K562 (cell line): ENCODE measurements around the gene PIK3CG. TPM values are rescaled to one million over a fixed set of nuclear protein-coding genes. Genes with fewer than 3 reads are reported as not detected.

Source experiments
- ATAC-seq: fragments of 200-7000 bp; cut with Tn5 transposase; 3 replicates; pipeline ENCODE4 v1.9.1; 2020; ENCODE audit warnings: moderate library complexity
- BruUV-seq: library from RNA; stranded (reverse); fragments of 400-500 nt; replicated peaks from 2 replicates; lab custom pipeline; 2021; lab: Mats Ljungman, UMichigan
- CTCF ChIA-PET: fragments of 300-600 bp; formaldehyde crosslinking; extraction: SDS; loops from one replicate; lab custom pipeline; 2021; ENCODE audit warnings: low intra/inter-chr PET ratio; lab: Yijun Ruan, JAX
- POLR2A ChIA-PET: fragments of 300-600, 350-650 bp; sonication (Branson Sonifier 250); formaldehyde crosslinking; extraction: SDS; loops from one replicate; lab custom pipeline; 2021; ENCODE audit warnings: antibody characterized with exemption, inconsistent platforms; lab: Yijun Ruan, JAX
- DNase-seq, 4 experiments: peaks; one replicate each; pipeline versions ENCODE4 v3.0.0 to v3.0.0-alpha.2; 2011 to 2018; ENCODE audit warnings: low spot score in 3 of 4, mixed read lengths in 3 of 4; ENCODE audit errors: extremely low read depth in 1 of 4
- FAIRE-seq: peaks from 2 replicates; lab custom pipeline; 2011; peaks lifted over from hg19 to GRCh38; lab: Jason Lieb, UNC
- H2AFZ ChIP-seq: 2 replicates; pipeline ENCODE4 v1.6.0; 2011; ENCODE audit warnings: low read depth, low read length, control low read depth, inconsistent platforms
- H3K27ac ChIP-seq: fragments of 200-600 bp; 3 replicates; pipeline ENCODE4 v1.8.0; 2011; ENCODE audit warnings: low read depth, mild to moderate bottlenecking, control low read depth, inconsistent platforms, low read length, moderate library complexity, mixed read lengths; ENCODE audit errors: extremely low read depth
- H3K27me3 ChIP-seq, 2 experiments: fragments of 300-600 bp in 1 of 2; 2 replicates in 1 of 2; 3 replicates in 1 of 2; pipeline versions ENCODE4 v1.6.0 to v1.8.0; 2011; ENCODE audit warnings: inconsistent platforms in 2 of 2, low read length in 2 of 2, mild to moderate bottlenecking in 1 of 2, mixed read lengths in 1 of 2, moderate library complexity in 1 of 2; ENCODE audit not compliant: control insufficient read depth in 2 of 2, insufficient read depth in 2 of 2
- H3K36me3 ChIP-seq: fragments of 300-600 bp; 3 replicates; pipeline ENCODE4 v1.8.0; 2011; ENCODE audit warnings: mild to moderate bottlenecking, low read length, inconsistent platforms; ENCODE audit not compliant: control insufficient read depth, insufficient read depth
- H3K4me1 ChIP-seq, 2 experiments: fragments of 200-600 bp in 1 of 2; replicated peaks in 1 of 2; 2 replicates in 1 of 2; 3 replicates in 1 of 2; pipeline versions ENCODE4 v1.5.1 to v1.8.0; 2011; ENCODE audit warnings: inconsistent platforms in 2 of 2, low read length in 2 of 2, mild to moderate bottlenecking in 1 of 2, mixed read lengths in 1 of 2, moderate library complexity in 1 of 2; ENCODE audit not compliant: control insufficient read depth in 2 of 2, insufficient read depth in 2 of 2
- H3K4me2 ChIP-seq: 2 replicates; pipeline ENCODE4 v1.6.1; 2011; ENCODE audit warnings: low read length, control low read depth, inconsistent platforms, mixed read lengths; ENCODE audit not compliant: insufficient read depth
- H3K4me3 ChIP-seq: fragments of 200-600 bp; sonication (generic), shearing (Covaris generic); 2 replicates; pipeline ENCODE4 v1.5.1; 2016; ENCODE audit warnings: control low read depth, inconsistent platforms
- H3K79me2 ChIP-seq: fragments of 200-600 bp; 3 replicates; pipeline ENCODE4 v1.8.0; 2011; ENCODE audit warnings: low read length, inconsistent platforms; ENCODE audit not compliant: control insufficient read depth, insufficient read depth
- H3K9ac ChIP-seq, 2 experiments: 2 replicates each; pipeline versions ENCODE4 v1.6.0 to v1.6.1; 2011; ENCODE audit warnings: low read depth in 2 of 2, low read length in 2 of 2, control low read depth in 1 of 2, inconsistent platforms in 1 of 2, mild to moderate bottlenecking in 1 of 2, mixed read lengths in 1 of 2; ENCODE audit not compliant: insufficient read depth in 1 of 2
- H3K9me1 ChIP-seq: one replicate; pipeline ENCODE4 v1.6.0; 2011; ENCODE audit warnings: inconsistent platforms, mild to moderate bottlenecking, low read length, moderate library complexity; ENCODE audit not compliant: control insufficient read depth, insufficient read depth
- H3K9me3 ChIP-seq: replicated peaks from 2 replicates; pipeline ENCODE4 v1.5.1; 2011; ENCODE audit warnings: low read depth, low read length, inconsistent platforms; ENCODE audit not compliant: control insufficient read depth, insufficient read depth
- H4K20me1 ChIP-seq: replicated peaks from 2 replicates; pipeline ENCODE4 v1.6.1; 2011; ENCODE audit warnings: low read length, inconsistent platforms, mixed read lengths; ENCODE audit not compliant: control insufficient read depth, insufficient read depth
- CEBPB ChIP-seq: fragments of 450-650 bp; IDR thresholded peaks from 2 replicates; pipeline ENCODE4 v1.6.1; 2016; ENCODE audit warnings: missing genetic modification characterization, missing compliant biosample characterization
- CEBPG ChIP-seq, 3 experiments: fragments of 200-800 bp in 1 of 3; sonication (Bioruptor generic) in 1 of 3; sonication (generic) in 1 of 3; formaldehyde crosslinking in 1 of 3; IDR thresholded peaks in 2 of 3; conservative IDR thresholded peaks in 1 of 3; 2 replicates each; pipeline versions ENCODE4 v1.6.1 to v1.8.0; 2016 to 2022; ENCODE audit warnings: missing compliant biosample characterization in 2 of 3, missing genetic modification characterization in 2 of 3, mild to moderate bottlenecking in 1 of 3, missing genetic modification reagents in 1 of 3
- ZNF146 ChIP-seq: IDR thresholded peaks from one replicate; pipeline ENCODE4 v1.6.1; 2018; ENCODE audit warnings: missing compliant biosample characterization; ENCODE audit not compliant: unreplicated experiment
- WGBS: fragments of 100-300 bp; shearing (Covaris generic); methylation state at CpG from one replicate; pipeline ENCODE4 v1.1.6; 2016; ENCODE audit warnings: low coverage, mixed read lengths; ENCODE audit not compliant: insufficient coverage; ENCODE audit errors: missing lambda C conversion rate; 5-methylcytosine and 5-hydroxymethylcytosine counted together
- in situ Hi-C: fragments of 300-500 bp; cut with MboI; formaldehyde crosslinking; loops from 4 replicates; pipeline ENCODE4 v1.15.0; 2018; ENCODE audit warnings: inconsistent platforms, mixed read lengths
- intact Hi-C: fragments of 100-400 bp; cut with micrococcal nuclease; formaldehyde crosslinking; loops from 2 replicates; pipeline ENCODE4 v1.14.2; 2022
- polyA plus RNA-seq, 8 experiments: library from polyadenylated mRNA; depleted of rRNA in 4 of 8; stranded (reverse) in 5 of 8; unstranded in 3 of 8; fragments of >200 nt; fragmentation: Nextera tagmentation in 2 of 8; fragmentation: Illumina TruSeq in 1 of 8; extraction: Ambion mirVana in 2 of 8; extraction: Trizol in 1 of 8; gene quantifications; 2 replicates each; pipeline versions ENCODE4 v1.2.1 to v1.2.3, GENCODE V29; 2011 to 2014; ENCODE audit warnings: inconsistent platforms in 1 of 8, missing spikeins in 1 of 8
- total RNA-seq, 7 experiments: library from RNA; depleted of rRNA in 6 of 7; stranded (reverse); fragments of >200 nt in 6 of 7; fragmentation: Illumina TruSeq in 2 of 7; extraction: Trizol in 2 of 7; gene quantifications; 2 replicates each; pipeline versions ENCODE4 v1.2.1 to v1.2.3, GENCODE V29; 2011 to 2021; ENCODE audit warnings: low replicate concordance in 1 of 7
- TF ChIP-seq, protein P1 (sequence below), 2 experiments: fragments of 450-650 bp in 1 of 2; sonication (generic) in 1 of 2; formaldehyde crosslinking in 1 of 2; IDR thresholded peaks in 1 of 2; conservative IDR thresholded peaks in 1 of 2; 2 replicates each; pipeline versions ENCODE4 v1.6.1 to v1.8.1; 2016 to 2023; ENCODE audit warnings: mild to moderate bottlenecking in 2 of 2, moderate library complexity in 2 of 2, inconsistent platforms in 1 of 2, missing genetic modification reagents in 1 of 2
- TF ChIP-seq, protein P2 (sequence below): fragments of 450-650 bp; IDR thresholded peaks from 2 replicates; pipeline ENCODE4 v1.6.1; 2016; ENCODE audit warnings: missing biosample characterization, missing genetic modification characterization

The PIK3CG gene
- total and polyA plus RNA-seq, 9 of the 15 experiments (the other 6 are each of a cell fraction or from before 2014, with no cell fraction given), result 5.3 to 42.5 (median 29.0) TPM

DNA sequence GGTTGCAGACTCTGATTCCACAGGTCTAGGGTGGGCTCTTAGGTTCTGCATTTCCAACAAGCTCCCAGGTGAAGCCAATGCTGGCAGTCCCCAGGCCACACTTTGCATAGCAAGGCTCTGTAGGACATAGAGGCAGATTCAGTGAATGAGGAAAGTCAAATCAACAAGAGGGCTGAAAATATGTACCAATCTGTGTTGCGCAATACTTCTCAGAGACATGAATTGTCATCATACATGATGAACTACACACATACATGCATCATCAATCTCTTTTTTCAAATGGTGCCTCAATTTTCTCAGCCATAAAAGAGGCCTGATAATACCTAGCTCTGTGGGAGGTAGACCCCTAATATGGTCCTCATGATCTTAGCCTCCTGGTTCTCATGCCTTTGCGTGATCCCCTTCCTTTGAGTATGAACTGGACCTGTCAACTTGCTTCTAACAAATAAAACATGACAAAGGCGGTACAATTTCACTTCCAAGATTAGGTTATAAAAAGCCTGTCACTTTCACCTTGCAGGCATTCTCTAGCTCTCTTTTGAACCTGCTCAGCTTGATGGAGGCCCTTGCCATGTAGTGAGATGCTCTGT, 49.0 kb downstream of the PIK3CG start:
- no peak overlapping the region for H3K9ac ChIP-seq
- in situ Hi-C loops (no loop called here), intact Hi-C loops (no loop called here)
- TF ChIP-seq, protein P1, sequence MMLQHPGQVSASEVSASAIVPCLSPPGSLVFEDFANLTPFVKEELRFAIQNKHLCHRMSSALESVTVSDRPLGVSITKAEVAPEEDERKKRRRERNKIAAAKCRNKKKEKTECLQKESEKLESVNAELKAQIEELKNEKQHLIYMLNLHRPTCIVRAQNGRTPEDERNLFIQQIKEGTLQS (IDR thresholded peaks at IDR 0.05), result peak; percentile 50; the same call in 1 of the 2 replicates
- TF ChIP-seq, protein P1 (CRISPR knock-in tag; conservative IDR thresholded peaks at IDR 0.05), result no peak
- TF ChIP-seq ZNF146 (no peak), CEBPG (CRISPR knock-in tag; IDR thresholded peaks at IDR 0.05) (peak; percentile 94), CEBPG (tag; conservative IDR thresholded peaks at IDR 0.05 in 1 of 2, IDR thresholded peaks at IDR 0.05 in 1 of 2) (peak; percentile 94 to 100), CEBPB (tag) (peak; percentile 100)
- TF ChIP-seq, protein P2, sequence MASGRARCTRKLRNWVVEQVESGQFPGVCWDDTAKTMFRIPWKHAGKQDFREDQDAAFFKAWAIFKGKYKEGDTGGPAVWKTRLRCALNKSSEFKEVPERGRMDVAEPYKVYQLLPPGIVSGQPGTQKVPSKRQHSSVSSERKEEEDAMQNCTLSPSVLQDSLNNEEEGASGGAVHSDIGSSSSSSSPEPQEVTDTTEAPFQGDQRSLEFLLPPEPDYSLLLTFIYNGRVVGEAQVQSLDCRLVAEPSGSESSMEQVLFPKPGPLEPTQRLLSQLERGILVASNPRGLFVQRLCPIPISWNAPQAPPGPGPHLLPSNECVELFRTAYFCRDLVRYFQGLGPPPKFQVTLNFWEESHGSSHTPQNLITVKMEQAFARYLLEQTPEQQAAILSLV (tag), result peak; percentile 96
- 46% methylated on average over 3 of the region's 3 CpGs for WGBS
- no peak overlapping the region for H3K4me3 ChIP-seq
- BruUV-seq, result no TSS peak
- CTCF ChIA-PET, result no interaction called here
- H4K20me1 ChIP-seq, result no peaks in the 10 kb centered on the region
- POLR2A ChIA-PET, result interaction anchor here (0.6 kb wide), 1 partner anchor 139 kb away, joined by 3 read pairs; no protein-coding TSS in a partner anchor
- no peak overlapping the region for H2AFZ ChIP-seq
- H3K27ac ChIP-seq, result no peak overlapping the region
- DNase-seq (no peak), FAIRE-seq (no peak), ATAC-seq (no peak)
- no peaks in the 10 kb centered on the region for H3K4me1 ChIP-seq
- no peaks in the 10 kb centered on the region for H3K36me3 ChIP-seq
- H3K4me2 ChIP-seq, result no peak overlapping the region
- no peaks in the 10 kb centered on the region for H3K9me3 ChIP-seq
- no peaks in the 10 kb centered on the region for H3K79me2 ChIP-seq
- H3K27me3 ChIP-seq, result no peaks in the 10 kb centered on the region; a peak in 2 of 5 replicates
- H3K9me1 ChIP-seq, result no peaks in the 10 kb centered on the region
